ENCODE data around the gene SLC13A5. TPM values are rescaled to one million over a fixed set of nuclear protein-coding genes. Genes with fewer than 3 reads are reported as not detected.

The SLC13A5 gene
- total and polyA plus RNA-seq, 11 donors, result 0.06 to 0.72 TPM; not detected in 9

GRCh38 chr17:6670571-6670970 is 42.6 kb downstream of the SLC13A5 start:
- intact Hi-C loops (cut with DNase I), result no loop called here
- H3K27ac ChIP-seq, result no peak overlapping the region
- peaks cover 0 to 6% (median 0%) of the 10 kb centered on the region in 12 donors for H3K4me1 ChIP-seq
- 82 to 94% (median 92%) methylated on average over 8 of the region's 8 CpGs for WGBS, 4 donors
- no peaks in the 10 kb centered on the region for H3K36me3 ChIP-seq
- DNase-seq, result no peak
- TF ChIP-seq CTCF (IDR thresholded peaks at IDR 0.05) (no peak), POLR2A (IDR thresholded peaks at IDR 0.05) (no peak)
- no peak overlapping the region for H3K4me3 ChIP-seq
- no peak for ATAC-seq
- H3K9me3 ChIP-seq, result no peaks in the 10 kb centered on the region
- H3K27me3 ChIP-seq, result peaks cover 0 to 25% (median 4%) of the 10 kb centered on the region in 9 donors

GRCh38 chr17:6669479-6670212 is 43.5 kb downstream of the SLC13A5 start:
- H3K4me3 ChIP-seq, result no peak overlapping the region
- H3K4me1 ChIP-seq, result peaks cover 0 to 6% (median 0%) of the 10 kb centered on the region in 12 donors
- H3K27ac ChIP-seq, result no peak overlapping the region
- H3K36me3 ChIP-seq, result no peaks in the 10 kb centered on the region
- no peaks in the 10 kb centered on the region for H3K9me3 ChIP-seq
- DNase-seq (no peak), ATAC-seq (no peak)
- WGBS, 4 donors, result 75 to 82% (median 77%) methylated on average over 10 of the region's 10 CpGs
- intact Hi-C loops (cut with DNase I), result loop anchor here (5.0 to 10.0 kb wide), 13 partner anchors 85 to 338 kb away; partner anchors contain the start of genes XAF1 (in 3 of the 10) and TEKT1 (in 1 of the 10)
- TF ChIP-seq POLR2A (IDR thresholded peaks at IDR 0.05) (no peak), CTCF (IDR thresholded peaks at IDR 0.05) (no peak)
- peaks cover 0 to 25% (median 4%) of the 10 kb centered on the region in 9 donors for H3K27me3 ChIP-seq

- H3K27me3 ChIP-seq, result peaks cover 0 to 22% (median 4%) of the 10 kb centered on the region in 9 donors
- intact Hi-C loops (cut with DNase I), result loop anchor here (5.0 to 10.0 kb wide), 13 partner anchors 86 to 338 kb away; partner anchors contain the start of genes XAF1 (in 3 of the 10) and TEKT1 (in 1 of the 10)
- H3K36me3 ChIP-seq, result no peaks in the 10 kb centered on the region
These were observed 44.3 kb downstream of the SLC13A5 start for GRCh38 chr17:6668727-6669425.

More at GRCh38 chr17:6668727-6669425, 44.3 kb downstream of the SLC13A5 start:
- DNase-seq (no peak), ATAC-seq (no peak)
- Histone ChIP-seq H3K9me3 (no peaks in the 10 kb centered on the region), H3K27ac (no peak overlapping the region), H3K4me3 (no peak overlapping the region), H3K4me1 (peaks cover 0 to 6% (median 0%) of the 10 kb centered on the region in 12 donors)
- TF ChIP-seq CTCF (IDR thresholded peaks at IDR 0.05), result no peak
- no peak for TF ChIP-seq POLR2A (IDR thresholded peaks at IDR 0.05)
- WGBS, 4 donors, result 68 to 77% (median 74%) methylated on average over 14 of the region's 14 CpGs

All from heart left ventricle (tissue), 16 donors.